Activated T-helper 9 cell treated with anti-CD3 and anti-CD28 coated beads, Interleukin-2, amount 50 U/mL, for 16 hours (primary cell): ENCODE measurements around the gene SMIM23.
"Not testable (repeated sequence)": the region's sequence is repeated elsewhere in the genome, so short reads cannot be mapped to it uniquely, and the experiment has no call there.

Source experiments
- DNase-seq: peaks from one replicate; pipeline ENCODE4 v3.0.0-alpha.2; 2020; ENCODE audit warnings: low read depth

The SMIM23 gene

DNA sequence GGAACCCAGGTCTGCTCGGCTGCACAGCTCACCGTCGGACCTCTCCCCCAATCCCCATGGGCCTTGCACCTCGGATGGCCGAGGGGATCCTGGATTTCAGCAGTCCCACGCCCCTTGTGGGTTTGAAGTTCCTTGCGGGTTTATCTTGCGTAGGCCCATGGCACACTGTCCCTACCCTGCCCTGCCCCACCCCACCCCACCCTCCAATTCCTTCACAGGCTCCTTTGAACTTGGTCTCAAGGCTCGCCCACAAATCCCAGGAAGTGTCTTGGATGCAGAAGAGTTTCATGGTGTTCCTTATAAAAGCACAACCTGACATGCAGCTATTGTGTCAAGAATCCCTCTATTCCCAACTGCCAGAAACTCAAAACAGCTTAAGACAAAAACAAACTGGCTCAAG lies 11.2 kb upstream of the SMIM23 start:
- no peak for DNase-seq

DNA sequence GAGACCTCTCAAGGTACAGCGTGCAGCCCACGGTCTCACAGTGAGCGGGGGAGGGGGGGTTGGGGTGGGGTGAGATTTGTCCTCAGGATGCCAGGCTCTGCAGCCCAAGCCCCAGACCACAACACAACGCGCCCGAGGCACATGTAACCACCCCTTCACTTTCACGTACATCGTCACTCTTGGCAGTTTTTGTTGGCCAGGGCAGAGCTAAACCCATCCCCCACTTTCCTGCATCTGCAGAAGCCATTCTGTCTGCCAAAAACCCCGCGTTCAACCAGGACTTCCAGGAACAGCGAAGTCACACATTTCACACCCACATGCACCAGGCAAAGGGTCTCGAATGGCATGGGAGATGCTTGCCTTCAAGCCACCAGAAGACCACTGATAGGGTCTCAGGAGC lies 9.4 kb upstream of the SMIM23 start:
- no peak for DNase-seq

DNA sequence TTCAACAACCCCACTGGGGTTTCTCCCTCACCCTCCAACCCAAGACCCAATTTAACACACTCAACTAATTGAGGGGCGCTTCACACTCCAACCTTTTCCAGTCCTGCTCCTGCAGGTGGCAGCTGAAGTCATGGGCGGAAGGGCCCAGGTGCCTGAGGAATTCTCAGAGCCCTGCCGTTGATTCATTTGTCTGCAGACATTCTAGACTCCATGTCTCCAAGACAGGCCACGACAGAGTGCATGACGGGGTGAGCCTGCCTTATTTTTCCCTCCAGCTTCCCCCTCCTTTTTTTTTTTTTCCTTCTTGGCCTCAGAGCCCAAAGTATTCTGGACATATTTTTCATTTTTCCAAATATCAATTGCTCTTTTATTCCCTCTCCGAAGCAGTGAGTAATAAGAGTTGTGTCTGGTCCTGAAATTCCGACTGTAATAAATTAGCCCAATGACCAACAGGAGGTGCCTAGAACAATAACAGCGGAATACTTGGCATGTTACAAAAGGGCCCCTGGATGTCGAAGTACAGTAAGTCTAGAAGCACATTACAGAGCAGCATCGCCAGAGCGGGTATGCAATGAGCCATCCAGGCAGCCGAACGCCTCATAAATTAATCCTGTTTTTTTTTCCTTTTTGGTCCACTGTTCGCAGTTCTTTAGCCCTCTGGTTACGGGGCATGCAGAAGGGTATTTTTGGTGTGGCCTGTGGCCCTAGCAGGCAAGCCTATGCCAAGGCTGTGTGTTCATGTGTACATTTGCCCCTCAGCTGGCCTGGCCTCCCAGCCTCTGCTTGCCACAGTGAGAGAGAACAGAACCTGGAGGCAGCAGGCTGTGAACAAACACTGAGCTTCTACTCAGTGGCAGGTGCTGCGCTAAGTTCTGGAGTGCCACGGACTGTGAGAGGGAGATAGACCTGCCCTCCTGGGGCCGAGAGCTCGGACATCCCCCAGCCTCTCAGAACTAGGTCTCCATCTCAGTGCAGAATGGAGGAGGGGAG lies 8.6 kb upstream of the SMIM23 start:
- no peak for DNase-seq

DNA sequence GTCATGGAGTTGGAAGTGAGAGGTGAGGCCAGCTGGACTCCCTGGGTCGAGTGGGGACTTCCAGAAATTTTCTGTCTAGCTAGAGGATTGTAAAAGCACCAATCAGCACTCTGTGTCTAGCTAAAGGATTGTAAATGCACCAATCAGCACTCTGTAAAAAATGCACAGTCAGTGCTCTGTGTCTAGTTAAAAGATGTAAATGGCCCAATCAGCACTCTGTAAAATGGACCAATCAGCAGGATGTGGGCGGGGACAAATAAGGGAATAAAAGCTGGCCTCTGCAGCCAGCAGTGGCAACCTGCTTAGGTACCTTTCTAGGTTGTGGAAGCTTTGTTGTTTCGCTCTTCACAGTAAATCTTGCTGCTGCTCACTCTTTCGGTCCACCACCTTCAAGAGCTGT lies 3.9 kb upstream of the SMIM23 start:
- not testable (repeated sequence) for DNase-seq

DNA sequence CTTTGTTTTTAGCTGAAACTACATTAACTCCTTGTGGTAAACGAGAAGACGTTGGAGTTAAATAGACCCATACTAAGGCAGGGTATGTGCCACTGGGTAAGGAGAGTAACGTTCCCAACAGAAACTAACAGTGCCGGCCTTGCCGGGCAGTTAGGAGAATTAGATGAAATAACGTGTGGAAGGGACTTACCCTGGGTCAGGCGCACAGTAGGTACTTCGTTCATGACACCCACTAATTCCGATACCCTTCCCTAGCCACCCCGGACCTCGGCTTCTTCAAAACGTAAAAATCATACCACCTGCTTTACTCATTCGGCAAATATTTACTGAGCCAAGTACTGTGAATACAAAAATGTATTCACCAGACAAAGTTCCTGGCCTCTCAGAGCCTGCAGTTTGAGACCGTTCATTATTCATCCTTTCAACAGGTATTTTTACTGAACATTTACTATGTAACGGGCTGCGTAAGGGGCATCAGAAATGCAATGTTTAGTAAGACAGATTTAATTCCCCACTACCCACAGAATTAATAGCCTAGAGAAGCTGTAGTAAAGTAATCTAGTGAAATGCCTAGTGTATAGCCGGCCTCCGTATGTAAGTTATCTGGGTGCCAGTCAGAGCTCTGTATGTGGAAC lies 3.2 kb upstream of the SMIM23 start:
- no peak for DNase-seq

DNA sequence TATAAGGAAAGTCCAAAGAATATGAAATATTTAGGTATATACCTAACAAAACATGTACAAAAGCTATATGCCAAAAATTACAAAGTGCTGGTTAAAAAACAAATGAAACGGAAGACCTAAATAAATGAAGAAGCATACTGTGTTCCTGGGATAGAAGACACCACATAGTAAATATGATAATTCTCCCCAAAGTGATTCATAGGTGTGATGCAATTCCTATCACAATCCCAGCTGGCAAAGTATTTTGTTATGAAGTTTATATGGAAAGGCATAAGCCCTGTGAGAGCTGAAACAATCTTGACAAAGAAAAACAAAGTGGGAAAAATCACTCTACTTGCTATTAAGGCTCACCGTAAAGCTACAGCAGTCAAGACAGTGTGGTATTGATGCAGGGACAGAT lies 2.6 kb upstream of the SMIM23 start:
- no peak for DNase-seq

DNA sequence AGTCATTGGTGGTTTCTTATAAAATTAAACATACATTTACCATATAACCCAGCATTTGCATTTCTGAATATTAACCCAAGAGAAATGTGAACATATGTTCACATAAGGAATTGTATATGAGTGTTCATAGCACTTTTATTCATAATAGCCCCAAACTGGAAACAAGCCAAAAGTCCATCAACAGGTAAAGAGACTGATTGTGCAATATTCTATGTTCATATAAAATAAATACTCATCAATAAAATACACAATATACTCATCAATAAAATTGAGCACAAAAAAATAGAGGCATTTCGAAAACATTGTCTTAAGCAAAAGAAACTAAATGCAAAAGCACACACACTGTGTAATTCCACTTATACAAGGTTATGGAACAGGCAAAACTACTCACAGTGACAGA lies 3.7 kb downstream of the SMIM23 start:
- no peak for DNase-seq

DNA sequence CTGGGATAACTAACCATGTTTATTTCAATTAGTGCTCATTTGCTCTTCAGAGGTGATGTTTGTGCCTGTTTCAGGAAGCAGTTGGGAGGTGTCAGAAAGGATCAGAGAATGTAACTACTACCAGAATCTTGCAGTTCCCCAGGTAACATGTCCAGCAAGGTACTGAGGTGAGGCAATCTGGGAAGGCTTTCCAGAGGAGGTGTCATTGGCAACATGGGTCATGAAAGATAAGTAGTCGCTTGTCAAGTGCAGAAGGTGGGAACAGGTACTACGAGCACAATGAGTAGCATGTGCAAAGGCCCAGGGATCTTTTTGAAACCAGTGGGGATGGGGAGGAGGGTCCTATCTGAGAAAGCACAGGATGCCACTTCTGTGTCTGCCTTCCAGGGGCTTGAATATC lies 4.8 kb downstream of the SMIM23 start:
- no peak for DNase-seq

DNA sequence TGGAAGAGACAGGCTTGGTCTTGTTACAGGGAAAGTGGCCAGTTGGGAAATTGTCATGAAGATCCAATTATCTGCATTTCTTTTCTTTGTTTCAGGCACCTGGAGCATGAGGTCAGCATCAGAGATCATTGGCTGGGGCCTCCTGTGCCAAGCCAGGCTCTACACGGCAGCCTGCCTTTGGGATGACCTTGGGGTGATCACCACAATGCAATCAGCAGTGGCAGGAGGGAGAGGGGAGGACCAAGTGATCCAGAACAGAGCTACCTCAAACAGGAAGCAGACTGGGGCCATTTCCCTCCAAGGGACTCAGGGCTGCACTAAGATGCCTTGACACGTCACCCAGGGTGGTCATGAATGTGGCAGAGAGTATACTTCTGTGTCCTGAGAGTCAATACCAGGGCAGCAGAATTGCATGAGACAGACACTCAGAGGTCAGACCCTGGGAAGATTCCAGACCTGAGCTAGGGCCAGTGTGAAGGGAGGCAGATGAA lies 8.9 kb downstream of the SMIM23 start:
- DNase-seq: no peak

DNA sequence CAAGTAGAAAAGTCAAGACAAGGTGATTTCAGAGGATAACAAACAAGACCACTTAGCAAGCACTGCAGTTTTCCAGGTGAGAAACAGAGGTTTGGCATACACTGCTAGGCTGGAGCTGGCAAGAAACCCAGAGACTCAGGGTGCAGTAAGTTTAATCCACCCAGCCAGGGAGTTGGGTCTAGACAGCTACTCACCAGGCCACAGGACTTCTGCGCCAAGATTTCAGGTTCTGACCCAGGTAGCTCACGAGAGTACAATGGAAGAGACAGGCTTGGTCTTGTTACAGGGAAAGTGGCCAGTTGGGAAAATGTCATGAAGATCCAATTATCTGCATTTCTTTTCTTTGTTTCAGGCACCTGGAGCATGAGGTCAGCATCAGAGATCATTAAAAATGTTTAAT lies 9.8 kb downstream of the SMIM23 start:
- no peak for DNase-seq

DNA sequence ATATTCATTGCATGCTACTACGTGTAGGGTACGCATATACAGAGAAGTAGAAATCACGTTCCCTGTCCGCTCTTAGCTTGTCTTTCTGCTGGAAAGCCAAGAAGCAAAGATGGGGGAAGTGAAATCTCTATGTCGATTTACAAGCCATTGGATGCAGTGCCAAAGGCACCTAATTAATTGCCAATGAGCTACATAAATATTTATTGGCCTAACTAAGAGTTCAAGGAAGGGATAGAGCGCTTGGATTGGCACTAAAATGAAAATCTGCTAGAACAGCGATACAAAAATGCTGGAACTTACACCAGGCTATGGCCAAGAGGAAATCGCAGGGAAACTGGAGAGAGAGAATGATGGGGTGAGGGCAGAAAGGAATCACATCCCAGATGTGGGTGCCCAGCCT lies 10.8 kb downstream of the SMIM23 start:
- DNase-seq: no peak

DNA sequence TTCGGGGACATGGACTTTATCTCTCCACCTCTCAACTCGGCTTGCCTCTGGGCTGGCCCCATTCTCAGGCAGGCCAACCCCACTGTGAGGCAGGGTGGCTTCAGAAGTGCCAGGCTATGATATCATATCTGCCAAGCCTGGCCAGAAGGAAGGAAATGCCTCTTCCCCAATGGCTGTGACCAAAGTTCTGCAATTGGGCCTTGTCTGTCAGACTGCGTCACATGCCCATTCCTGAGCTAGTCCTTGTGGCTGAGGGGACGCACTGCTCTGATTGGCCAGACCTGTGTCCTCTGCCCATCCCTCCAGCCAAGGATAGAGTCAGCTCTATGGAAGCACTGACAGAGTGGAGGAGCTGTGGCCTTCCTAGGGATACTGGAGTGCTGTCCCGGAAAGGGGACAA lies 11.9 kb downstream of the SMIM23 start:
- no peak for DNase-seq

DNA sequence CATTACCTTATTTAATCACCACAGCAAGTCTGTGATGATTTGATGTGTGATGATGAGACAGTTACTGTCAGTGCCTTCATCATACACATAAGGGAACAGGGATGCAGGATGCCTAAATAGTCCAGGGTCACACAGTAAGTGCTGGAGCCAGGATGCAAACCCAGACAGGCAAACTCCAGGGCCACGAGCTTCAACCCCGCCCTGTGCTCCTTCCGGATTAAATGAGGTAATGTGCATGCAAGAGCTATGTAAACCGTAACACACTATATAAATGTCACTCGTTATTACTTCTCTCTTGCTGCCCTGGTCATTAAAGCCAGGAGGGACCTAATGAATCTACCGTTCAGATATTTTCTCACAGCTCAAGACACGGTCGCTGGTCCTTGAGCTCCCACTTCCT lies 12.8 kb downstream of the SMIM23 start:
- DNase-seq: no peak

DNA sequence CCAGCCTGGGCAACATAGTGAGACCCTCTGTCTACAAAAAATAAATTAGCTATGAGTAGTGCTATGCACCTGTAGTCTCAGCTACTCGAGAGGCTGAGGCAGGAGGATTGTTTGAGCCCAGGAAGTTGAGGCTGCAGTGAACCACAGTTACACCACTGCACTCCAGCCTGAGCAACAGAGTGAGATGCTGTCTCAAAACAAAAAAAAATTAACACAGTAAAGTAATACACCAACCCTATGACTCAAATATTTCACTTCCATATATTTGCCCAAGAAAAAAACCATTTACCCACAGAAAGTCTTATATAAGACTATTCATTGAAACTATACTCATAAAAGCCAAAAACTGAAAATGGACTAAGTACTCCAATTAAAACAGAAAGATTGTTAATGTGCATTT lies 16.2 kb downstream of the SMIM23 start:
- DNase-seq: no peak

DNA sequence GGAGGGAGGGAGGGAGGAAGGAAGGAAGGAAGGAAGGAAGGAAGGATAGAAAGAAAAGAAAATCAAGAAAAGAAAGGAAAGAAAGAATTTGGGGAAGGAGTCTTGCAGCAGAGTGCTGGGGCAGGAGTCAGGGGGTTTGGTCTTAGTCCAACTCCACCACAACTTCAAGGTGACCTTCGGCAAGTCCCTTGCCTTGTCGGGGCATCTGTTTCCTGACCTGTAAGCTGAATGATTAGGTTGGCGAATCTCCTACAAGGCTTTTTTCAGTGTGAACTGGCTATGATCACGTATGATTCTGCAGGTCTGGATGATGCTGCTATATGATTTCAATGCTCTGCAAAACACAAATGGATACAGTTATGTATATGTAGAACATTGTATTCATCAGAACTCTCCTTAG lies 20.1 kb downstream of the SMIM23 start:
- DNase-seq: no peak

DNA sequence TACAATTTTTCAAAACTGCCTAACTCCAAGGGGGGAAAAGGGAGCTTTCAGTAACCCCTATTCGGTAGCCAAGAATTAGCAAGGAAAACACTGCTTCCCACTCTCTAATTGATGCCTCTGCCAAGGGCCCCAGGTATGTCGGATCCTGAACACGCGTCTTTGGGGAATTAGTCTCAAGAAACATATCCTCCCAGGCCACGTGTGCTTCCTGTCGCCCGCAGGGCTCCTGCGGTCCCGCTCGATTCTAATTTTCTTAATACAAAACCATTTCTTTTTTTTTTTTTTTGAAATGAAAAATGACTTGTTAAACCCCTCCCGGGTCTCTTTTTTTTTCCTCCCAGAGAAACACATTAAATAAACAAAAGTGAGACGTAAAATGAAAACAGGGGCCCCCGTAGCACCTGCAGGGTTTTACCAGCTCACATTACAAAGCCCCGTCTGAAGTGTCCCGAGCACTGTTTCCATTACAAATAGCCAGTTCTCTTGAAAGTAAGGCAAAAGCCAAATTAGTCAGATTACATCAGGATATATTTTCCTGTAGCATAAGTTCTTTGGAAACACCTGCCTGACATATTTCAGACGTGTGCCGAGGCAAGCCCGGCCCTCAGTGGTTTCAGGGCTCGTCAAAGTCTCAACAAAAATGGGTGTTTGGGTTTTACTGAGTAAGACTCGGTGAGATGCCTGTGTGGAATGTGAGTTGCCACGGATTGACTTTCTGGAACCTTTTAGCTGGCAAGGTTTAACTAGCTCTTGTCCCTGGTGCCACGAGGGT lies 21.5 kb downstream of the SMIM23 start:
- DNase-seq: no peak

DNA sequence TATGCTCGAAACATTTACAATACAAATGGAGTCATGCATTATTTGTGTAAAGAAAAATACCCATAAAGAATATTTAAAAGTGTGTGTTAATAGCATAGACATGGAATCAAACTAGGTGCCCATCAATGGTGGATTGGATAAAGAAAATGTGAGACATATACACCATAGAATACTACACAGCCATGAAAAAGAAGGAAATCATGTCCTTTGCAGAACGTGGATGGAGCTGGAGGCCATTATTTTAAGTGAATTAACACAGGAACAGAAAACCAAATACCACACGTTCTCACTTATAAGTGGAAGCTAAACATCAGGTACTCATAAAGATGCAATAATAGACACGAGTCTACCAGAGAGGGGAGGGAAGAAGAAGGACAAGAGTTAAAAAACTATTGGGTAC lies 22.8 kb downstream of the SMIM23 start:
- DNase-seq: no peak

DNA sequence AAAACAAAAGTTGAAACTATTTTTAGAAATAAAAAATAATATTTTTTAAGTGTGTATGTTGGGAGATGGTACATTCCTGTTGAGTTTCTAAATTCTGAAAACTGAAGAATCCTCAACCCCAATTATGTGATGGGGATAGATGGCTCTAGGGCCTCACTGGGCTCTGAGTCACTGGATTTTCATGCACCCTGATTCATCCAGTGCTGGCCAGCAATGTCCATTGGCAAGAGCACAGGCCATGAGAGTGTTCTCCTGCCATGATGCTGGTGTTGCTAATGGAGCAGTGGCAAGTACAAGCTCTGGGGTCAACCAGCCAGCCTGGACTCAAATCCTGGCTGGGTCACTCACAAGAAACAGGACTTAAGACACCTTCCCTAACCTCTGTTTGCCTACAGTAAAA lies 23.3 kb downstream of the SMIM23 start:
- DNase-seq: no peak

DNA sequence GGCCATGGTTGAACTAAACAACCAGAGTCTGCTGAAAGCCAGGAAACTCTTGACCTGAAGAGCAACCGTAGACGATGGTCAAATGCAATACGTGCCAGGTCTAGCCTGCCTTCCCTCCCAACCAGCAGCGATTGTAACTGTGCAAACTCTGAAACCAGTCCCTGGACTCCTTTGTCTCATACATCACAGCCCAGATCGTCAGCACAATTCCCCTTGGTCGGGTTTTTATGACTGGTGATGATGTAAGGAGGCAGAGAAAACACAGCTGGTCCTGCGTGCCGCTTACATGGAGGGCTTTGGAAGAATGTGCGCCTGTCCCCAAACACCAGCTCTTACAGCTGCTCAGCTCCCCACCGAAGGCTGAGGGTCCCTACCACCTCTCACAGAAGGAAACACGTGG lies 24.6 kb downstream of the SMIM23 start:
- DNase-seq: no peak

DNA sequence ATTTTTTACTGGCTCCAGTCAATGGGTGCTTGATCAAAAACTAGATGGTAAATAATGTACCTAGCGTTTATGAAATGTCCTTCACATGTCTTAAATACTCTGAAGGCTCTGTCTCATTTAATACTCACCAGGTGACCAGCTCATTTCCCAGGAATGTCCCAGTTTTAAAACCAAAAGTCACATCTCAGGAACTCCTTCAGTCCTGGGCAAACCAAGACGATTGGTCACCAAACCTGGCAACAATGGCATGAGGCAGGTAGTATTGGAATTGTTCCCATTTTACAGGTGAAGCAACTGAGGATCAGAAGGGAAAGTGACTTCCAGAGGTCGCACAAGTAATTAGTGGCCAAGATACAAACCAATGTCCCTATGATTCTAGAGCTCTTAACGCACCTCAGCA lies 27.7 kb downstream of the SMIM23 start:
- DNase-seq: no peak

DNA sequence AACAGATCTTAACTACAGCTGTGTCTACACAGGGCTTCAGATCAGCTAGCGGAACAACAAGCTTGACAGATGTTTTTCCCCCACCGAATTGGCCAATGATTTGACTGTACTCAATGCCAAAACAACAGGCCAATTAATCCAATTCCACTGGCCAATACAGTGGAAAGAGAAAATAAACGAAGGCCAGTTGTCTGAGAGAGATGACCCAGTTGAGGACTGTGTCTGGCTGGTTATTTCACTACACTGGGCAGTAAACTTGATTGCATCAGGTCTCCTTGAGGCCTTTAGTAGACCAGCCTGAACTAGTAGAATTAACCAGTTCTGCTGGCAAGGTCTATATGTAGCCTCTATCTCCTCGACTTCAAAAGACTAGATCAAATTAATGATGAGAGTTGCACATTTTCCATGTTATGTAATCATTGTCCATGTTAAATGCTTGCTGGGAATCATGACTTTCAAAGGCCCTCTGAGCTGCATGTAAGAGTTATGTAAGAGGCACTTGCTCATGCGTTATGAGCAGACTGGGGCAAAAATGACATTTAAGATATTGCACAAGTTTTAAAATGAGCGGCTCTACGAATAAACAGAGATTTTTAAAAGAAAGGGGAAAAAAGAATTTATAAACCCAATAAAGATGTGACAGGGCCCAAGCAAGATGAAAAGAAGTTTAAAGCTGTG lies 28.3 kb downstream of the SMIM23 start:
- DNase-seq: no peak

DNA sequence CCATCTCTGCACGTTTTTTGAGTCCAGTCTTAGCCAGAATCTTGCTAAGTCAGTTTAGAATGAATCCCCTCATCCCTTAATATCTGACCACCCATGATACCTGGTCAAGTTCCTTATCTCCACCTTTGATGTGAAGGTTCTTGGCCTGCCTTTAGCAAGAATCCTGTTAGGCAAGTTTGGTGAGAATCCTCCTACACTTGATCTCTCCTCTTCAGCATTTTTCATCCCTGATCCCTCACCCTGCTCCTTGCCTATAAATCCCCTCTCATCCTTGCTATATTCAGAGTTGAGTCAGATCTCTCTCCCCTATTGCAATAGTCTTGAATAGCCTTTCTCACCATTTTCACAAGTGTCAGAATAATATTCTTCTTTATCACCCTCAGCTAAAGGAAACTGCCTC lies 31.0 kb downstream of the SMIM23 start:
- DNase-seq: no peak
